GM08714 (cell line): ENCODE data around the gene LIPE.
"Not testable (repeated sequence)": the region's sequence is repeated elsewhere in the genome, so short reads cannot be mapped to it uniquely, and the experiment has no call there.

ENCODE experiments used
- H3K4me3 ChIP-seq: fragments of 200-500 bp; sonication (Bioruptor generic); 2 replicates; pipeline ENCODE4 v1.5.1; 2014; ENCODE audit warnings: mild to moderate bottlenecking, low read length, inconsistent platforms
- ZNF274 ChIP-seq: IDR thresholded peaks from 2 replicates; pipeline ENCODE4 v1.6.1; 2012; ENCODE audit warnings: mild to moderate bottlenecking, low read depth, low read length

Gene LIPE, protein sequence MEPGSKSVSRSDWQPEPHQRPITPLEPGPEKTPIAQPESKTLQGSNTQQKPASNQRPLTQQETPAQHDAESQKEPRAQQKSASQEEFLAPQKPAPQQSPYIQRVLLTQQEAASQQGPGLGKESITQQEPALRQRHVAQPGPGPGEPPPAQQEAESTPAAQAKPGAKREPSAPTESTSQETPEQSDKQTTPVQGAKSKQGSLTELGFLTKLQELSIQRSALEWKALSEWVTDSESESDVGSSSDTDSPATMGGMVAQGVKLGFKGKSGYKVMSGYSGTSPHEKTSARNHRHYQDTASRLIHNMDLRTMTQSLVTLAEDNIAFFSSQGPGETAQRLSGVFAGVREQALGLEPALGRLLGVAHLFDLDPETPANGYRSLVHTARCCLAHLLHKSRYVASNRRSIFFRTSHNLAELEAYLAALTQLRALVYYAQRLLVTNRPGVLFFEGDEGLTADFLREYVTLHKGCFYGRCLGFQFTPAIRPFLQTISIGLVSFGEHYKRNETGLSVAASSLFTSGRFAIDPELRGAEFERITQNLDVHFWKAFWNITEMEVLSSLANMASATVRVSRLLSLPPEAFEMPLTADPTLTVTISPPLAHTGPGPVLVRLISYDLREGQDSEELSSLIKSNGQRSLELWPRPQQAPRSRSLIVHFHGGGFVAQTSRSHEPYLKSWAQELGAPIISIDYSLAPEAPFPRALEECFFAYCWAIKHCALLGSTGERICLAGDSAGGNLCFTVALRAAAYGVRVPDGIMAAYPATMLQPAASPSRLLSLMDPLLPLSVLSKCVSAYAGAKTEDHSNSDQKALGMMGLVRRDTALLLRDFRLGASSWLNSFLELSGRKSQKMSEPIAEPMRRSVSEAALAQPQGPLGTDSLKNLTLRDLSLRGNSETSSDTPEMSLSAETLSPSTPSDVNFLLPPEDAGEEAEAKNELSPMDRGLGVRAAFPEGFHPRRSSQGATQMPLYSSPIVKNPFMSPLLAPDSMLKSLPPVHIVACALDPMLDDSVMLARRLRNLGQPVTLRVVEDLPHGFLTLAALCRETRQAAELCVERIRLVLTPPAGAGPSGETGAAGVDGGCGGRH

DNA sequence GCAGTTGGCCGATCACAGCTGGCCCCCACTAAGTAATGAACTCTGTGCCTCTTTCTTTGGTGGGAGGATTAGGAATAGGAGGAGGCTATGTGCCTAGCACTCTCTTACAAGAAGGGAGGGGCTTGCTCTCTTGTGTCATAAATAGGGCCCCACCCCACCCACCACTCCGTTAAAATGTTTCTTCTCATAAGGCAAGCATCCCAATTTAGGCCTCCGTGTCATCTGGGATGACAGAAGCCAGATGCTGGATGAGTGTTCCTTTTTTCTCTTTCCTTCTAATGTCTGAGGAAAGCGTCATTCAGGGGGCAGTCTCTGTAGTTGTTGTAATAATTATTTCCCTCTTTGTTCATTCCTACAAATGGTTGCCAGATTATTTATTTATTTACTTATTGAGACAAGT is at the start of gene LIPE:
Gene LIPE, minus strand, starts transcription at position 76 of the 400 bp plus-strand sequence. CDS start 239 bp downstream, outside the sequence.
- H3K4me3 ChIP-seq, result no peak within 1 kb of the TSS
- no peak for TF ChIP-seq ZNF274

DNA sequence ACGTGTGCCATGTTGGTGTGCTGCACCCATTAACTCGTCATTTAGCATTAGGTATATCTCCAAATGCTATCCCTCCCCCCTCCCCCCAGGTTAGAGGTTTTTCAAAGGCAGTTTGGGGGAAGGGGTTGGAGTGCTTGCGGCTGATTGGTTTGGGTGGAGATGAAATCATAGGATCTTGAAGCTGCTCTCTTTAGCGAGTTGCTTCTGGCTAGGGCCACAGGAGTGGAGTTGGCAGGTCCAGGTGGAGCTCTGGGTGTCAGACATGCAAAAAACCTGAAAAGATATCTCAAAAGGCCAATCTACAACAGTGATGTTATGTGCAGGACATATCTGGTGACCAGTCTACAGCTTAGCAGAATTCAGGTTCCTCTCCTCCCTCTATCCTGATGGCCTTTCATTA is 48.2 kb upstream of the LIPE start:
- no peak overlapping the region for H3K4me3 ChIP-seq
- no peak for TF ChIP-seq ZNF274

DNA sequence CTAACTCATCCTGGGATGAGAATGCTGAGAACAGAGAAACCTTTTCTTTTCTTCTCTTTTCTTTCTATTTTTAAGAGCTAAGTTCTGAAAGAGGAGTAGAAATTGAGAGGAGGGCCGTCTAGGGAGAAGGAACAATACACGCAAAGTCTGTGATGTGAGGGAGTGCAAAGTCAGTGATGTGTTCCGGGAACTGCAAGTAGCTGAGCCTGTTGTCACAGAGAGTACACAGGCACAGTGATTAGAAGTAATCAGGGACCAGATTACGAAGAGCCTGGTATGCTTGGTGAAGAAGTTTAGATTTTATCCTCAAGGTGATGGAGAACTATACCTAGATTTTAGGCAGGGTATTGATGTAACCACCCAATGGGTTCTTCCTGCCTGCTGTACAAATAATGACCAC is 47.6 kb upstream of the LIPE start:
- no peak overlapping the region for H3K4me3 ChIP-seq

DNA sequence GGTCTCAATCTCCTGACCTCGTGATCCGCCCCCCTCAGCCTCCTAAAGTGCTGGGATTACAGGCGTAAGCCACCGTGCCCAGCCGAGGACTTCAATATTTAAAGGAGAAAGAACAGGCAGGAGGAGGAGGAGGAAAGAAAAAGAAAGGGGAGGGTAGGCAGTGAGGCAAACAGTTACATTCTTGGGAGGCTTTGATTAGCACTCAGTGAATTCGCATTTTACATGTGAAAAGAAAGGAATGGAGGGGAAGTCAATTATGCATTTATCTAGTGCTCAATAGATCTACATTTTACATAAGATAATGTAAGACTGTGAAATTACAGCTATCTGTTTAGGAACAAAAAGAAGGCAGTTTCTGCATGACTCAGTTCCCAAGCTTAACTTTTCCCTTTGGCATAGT is 46.5 kb upstream of the LIPE start:
- no peak overlapping the region for H3K4me3 ChIP-seq
- no peak for TF ChIP-seq ZNF274

More for the DNA sequence above, 47.6 kb upstream of the LIPE start:
- no peak for TF ChIP-seq ZNF274

DNA sequence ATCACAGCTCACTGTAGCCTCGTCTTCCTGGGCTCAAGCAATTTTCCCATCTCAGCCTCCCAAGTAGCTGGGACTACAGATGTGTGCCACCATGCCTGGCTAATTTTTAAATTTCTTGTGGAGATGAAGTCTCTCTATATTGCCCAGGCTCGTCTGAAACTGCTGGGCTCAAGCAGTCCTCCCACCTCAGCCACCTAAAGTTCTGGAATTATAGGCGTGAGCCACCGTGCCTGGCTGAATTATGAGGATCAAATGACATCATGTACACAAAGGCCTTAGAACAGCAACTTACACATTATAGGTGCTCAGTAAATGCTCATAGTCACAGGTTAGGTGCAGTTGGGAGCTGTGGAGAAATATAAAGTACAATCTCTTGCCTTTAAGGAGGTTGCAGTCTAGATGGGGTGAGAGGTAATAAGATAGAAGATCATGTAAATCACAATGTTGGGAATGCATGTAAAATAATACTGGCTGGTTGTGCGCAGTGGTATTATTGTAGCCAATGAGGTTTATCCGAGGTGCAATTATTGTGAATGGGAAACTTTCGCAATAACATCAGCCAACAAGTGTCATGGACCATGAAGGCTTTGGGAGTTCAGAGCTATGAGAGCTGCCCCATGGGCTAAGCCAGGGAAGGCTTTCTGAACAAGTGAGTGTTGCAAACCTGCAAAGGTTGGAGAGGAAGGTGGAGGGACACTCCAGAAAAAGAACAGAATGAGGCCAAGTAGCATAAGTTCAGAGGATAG is 45.4 kb upstream of the LIPE start:
- no peak overlapping the region for H3K4me3 ChIP-seq
- TF ChIP-seq ZNF274, result no peak

DNA sequence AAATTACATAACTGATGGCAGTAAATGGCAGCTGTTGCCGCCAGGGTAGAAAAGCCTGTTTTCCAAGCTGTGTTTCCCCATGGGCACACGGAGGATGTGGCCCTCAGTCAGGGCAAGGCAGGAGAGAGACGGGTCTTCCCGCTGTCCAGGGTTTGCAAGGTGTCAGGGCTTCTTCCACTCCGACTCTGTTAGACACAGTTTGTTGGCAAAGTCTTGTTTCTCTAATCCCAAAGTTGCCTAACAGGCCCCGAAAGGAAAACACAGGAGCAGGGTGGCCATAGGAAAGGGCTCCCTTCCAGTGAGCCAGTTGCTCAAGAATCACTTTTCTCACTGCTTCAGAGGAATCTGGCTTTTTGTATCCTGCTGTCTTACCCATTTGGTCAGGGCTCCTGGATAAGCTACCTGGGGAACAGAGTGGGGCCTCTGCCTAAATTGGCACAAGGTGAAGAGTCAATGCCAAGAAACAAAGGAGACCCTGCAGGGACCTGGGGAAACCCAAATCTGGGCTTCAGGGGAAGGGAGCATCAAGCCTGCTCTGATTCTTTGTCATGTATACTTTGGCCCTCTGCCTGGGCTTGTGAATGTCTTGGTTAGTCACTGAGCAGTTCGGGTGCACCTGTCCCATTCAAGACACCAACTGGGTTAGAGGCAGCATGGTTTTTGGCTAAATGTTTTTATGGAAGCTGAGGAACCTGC is 44.5 kb upstream of the LIPE start:
- TF ChIP-seq ZNF274, result no peak
- H3K4me3 ChIP-seq, result no peak overlapping the region

DNA sequence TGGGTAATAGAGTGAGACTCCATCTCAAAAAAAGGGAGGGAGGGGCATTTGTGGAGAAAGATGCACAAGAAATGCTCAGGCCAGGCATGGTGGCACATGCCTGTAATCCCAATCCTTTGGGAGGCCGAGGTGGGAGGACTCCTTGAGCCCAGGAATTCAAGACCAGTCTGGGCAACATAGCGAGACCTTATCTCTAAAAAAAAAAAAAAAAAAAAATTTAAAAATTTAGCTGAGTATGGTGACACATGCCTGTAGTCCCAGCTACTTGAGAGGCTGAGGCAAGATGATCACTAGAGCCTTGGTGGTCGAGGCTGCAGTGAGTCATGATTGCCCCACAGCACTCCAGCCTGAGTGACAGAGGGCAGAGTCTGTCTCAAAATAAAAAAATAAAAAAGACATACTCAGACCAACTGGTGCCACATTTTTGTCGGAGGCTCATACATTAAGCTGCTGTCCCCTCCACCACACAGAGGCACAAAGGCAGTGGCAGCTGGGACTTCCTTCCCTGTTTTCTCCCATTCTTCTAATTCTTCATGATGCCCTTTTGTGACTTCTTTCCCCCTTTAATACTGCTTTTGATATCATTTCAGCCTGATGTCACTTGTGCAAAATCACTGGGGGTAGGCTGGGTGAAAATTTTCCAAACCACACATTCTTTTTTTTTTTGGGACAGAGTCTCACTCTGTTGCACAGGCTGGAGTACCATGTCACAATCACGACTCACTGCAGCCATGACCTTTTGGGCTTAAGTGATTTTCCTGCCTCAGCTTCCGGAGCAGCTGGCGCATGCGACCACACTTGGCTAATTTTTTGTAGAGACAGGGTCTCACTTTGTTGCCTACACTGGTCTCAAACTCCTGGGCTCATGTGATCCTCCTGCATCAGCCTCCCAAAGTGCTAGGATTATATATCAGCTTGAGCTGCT is 42.4 kb upstream of the LIPE start:
- no peak overlapping the region for H3K4me3 ChIP-seq
- TF ChIP-seq ZNF274, result no peak

DNA sequence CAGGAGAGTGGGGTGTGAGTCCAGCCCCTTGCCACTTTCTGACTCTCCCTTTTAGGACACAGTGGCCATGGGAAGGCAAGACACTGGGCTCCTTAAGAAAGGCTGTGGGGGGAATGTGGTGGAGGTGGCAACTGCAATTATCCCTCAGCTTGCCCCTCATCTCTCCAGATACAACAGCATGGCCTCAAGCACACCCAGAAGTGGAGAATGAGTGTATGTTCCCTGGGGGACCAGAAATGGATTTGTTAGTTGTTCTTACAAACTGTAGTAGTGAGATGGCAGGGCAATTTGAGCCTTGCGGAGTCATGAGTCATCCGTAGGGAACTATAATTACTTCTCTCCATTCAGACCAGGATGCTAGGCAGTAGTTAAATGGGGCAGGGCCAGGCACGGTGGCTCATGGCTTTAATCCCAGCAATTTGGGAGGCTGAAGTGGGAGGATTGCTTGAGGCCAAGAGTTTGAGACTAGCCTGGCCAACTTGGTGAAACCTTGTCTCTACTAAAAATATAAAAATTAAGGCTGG is 41.1 kb upstream of the LIPE start:
- no peak for TF ChIP-seq ZNF274
- no peak overlapping the region for H3K4me3 ChIP-seq

DNA sequence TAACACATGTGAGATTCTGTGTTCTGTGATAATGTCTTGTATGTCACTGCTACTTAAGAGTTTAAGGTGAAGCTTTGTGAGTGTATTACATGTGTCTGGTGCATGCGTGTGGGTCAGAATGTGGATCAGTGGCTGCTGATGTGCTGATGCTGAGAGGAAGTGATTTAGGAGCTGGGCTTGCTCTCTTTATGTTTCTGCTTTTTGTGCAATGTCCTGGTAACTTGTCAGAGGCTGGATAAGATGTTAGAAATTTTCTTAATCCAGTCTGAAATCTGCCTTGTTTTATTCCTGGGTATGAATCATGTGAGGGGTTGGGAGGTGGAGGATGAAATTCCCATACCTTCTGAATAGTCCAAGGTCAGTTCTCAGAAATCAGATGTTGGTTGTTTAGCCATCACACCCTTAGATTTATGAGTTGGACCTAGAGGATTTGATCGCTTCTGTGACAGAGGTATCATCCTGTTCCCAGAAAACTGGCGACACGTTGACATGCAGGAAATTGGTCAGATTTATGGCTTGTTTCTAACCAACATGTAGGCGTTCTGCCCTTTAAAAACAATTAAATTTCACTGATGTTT is 40.1 kb upstream of the LIPE start:
- TF ChIP-seq ZNF274, result no peak
- no peak overlapping the region for H3K4me3 ChIP-seq

DNA sequence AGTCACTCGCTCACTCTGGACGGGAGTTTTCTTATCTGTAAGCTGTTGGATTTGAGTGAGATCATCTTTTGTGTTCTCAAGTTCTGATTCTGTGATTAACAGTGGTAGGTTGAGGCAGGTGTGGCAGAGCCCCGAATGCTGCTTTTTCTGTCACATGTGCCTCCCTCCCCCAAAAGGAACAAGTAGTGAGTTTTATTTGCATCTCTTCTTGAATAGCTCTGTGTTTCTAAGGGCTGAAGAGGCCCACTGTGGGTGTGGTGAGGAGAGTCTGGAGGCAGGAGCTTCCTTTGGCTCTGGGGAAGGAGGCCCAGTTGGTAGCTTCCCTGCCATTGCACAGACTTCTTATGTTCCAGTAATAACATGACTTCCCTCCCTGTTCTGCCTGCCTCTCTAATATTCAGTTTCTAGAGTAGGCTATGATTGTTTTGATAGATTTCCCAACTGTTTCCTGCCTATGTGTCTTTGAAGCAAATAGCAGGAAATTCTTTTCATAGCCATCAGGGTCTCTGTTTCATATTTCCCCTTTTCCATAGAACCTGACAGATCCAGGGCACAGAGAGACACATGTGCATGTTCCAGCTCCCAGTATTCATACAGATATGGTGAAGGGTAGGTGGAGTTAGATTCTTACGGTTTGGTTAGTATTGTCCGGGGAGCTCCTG is 39.5 kb upstream of the LIPE start:
- no peak for TF ChIP-seq ZNF274
- H3K4me3 ChIP-seq, result no peak overlapping the region

DNA sequence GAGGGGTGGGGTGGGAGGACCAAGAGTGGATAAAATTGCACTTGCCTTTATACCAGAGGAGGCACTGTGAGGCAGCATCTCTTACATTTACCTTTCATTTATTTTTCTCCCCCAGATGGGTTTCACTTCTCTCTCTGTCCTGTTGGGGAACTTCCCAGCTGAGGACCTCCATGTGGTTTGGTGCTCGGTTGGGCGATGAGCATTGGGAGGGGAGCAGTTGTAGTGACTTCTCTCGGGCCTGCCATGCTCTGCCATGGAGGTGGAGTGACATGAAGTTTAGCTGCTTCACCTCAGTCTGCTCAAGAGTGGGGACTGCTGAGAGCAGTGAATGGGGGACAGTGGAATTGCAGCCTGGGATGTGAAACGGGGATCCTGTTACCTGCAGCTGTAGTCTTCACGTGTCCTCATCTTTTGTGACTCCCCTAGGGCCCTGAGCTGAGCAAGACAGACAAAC is 38.7 kb upstream of the LIPE start:
- no peak for TF ChIP-seq ZNF274
- H3K4me3 ChIP-seq, result no peak overlapping the region

DNA sequence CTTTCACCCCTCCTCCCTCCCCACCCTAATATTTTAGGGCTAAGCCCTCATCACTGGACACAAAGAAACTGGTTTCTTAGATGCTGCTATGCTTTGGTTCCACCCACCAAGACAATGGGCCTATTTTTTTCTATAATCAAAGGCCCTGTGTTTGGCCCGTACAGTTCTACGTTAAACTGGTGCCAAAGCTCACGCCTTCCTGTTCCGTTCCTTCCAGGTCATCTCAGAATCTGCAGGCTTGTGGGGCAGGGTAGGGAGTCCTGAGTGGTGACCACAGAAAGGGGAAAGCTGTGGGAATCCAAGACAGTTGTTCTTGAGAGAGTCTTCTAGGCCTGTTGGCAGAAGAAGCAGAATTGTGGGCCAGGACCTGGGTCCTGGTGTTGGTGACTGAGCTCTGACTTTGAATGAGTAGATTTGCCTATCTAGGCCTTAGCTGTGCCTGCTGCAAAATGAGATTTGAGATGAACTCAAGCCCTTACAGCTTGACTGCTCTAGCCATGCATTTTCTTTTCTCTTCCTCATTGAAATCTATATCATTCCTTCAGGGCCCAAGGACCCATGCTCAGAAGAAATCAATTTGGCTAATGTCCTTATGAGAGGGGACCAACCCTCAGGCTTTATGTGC is 34.6 kb upstream of the LIPE start:
- no peak for TF ChIP-seq ZNF274
- H3K4me3 ChIP-seq, result no peak overlapping the region

DNA sequence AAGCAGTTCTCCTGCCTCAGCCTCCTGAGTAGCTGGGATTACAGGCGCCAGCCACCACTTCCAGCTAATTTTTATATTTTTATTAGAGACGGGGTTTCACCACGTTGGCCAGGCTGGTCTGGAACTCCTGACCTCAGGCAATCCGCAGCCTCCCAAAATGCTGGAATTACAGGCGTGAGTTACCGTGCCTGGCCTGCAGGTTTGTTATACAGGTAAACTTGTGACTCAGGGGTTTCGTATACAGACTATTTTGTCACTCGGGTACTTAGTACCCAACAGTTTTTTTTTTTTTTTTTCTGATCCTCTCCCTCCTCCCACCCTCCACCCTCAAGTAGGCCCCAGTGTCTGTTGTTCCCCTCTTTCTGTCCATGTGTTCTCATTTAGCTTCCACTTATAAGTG is 34.0 kb upstream of the LIPE start:
- not testable (repeated sequence) for H3K4me3 ChIP-seq
